Stomach (tissue), 9 donors: ENCODE measurements around the gene SPACA7. TPM values are rescaled to one million over a fixed set of nuclear protein-coding genes. Genes with fewer than 3 reads are reported as not detected.

Experiments
- DNase-seq, 2 donors: peaks; one replicate each; pipeline versions ENCODE4 v3.0.0 to v3.0.0-alpha.2; 2013 to 2019
- H3K27ac ChIP-seq, 5 donors: fragments of 200-600 bp in 4 of 5; sonication (generic) in 4 of 5; one replicate each; pipeline ENCODE4 v1.5.1; 2013 to 2019; ENCODE audit warnings: mild to moderate bottlenecking in 1 of 5, moderate library complexity in 1 of 5
- H3K27me3 ChIP-seq, 3 donors: fragments of 200-600 bp; sonication (generic); one replicate each; pipeline ENCODE4 v1.5.1; 2017 to 2019; ENCODE audit warnings: mixed run types in 1 of 3
- H3K36me3 ChIP-seq, 4 donors: fragments of 200-600 bp; sonication (generic); 1 replicate in 3 of 4; 2 replicates in 1 of 4; pipeline ENCODE4 v1.5.1; 2016 to 2019
- H3K4me1 ChIP-seq, 4 donors: fragments of 200-600 bp; sonication (generic); one replicate each; pipeline ENCODE4 v1.5.1; 2016 to 2019
- H3K4me3 ChIP-seq, 4 donors: fragments of 200-600 bp; sonication (generic) in 3 of 4; one replicate each; pipeline ENCODE4 v1.5.1; 2016 to 2019; ENCODE audit warnings: mild to moderate bottlenecking in 1 of 4
- H3K9me3 ChIP-seq, 4 donors: fragments of 200-600 bp; sonication (generic); one replicate each; pipeline ENCODE4 v1.5.1; 2016 to 2019
- CTCF ChIP-seq, 7 experiments: fragments of 450-650 bp in 4 of 7; fragments of 200-600 bp in 3 of 7; sonication (generic) in 3 of 7; IDR thresholded peaks; one replicate each; pipeline ENCODE4 v1.5.1; 2016 to 2019; ENCODE audit warnings: antibody characterized with exemption in 7 of 7, control low read depth in 2 of 7, mild to moderate bottlenecking in 1 of 7
- EP300 ChIP-seq: sonication (generic); formaldehyde crosslinking; IDR thresholded peaks from one replicate; pipeline ENCODE4 v1.6.1; 2017; ENCODE audit warnings: antibody characterized with exemption
- POLR2A ChIP-seq, 4 donors: fragments of 450-650 bp; IDR thresholded peaks; one replicate each; pipeline ENCODE4 v1.6.1; 2016; ENCODE audit warnings: antibody characterized with exemption in 4 of 4, control low read depth in 2 of 4, mild to moderate bottlenecking in 1 of 4, moderate library complexity in 1 of 4
- POLR2AphosphoS5 ChIP-seq, 3 donors: sonication (generic); formaldehyde crosslinking; IDR thresholded peaks; one replicate each; pipeline ENCODE4 v1.6.1; 2016; ENCODE audit warnings: antibody characterized with exemption in 3 of 3
- WGBS, 5 donors: extraction: QIAGEN DNeasy Blood & Tissue Kit in 3 of 5; methylation state at CpG; one replicate each; pipeline versions ENCODE4 v1.1.5 to v1.1.7; 2013 to 2018; 5-methylcytosine and 5-hydroxymethylcytosine counted together
- intact Hi-C: fragments of 100-400 bp; cut with DNase I; formaldehyde crosslinking; loops from one replicate; pipeline ENCODE4 v1.15.1; 2023; ENCODE audit warnings: low total_unique reads
- polyA plus RNA-seq, 3 donors: library from polyadenylated mRNA; stranded (reverse); fragments of 200-250 nt; gene quantifications; one replicate each; pipeline ENCODE4 v1.2.3, GENCODE V29; 2013
- total RNA-seq, 5 donors: library from RNA; depleted of rRNA; stranded (reverse); fragments of >200 nt; gene quantifications; one replicate each; pipeline versions ENCODE4 v1.1.0 to v1.2.3, GENCODE V29; 2014 to 2016
- donor health status: healthy with polysubstance abuse.
- donor health status: Bipolar disorder and iron deficiency.
- donor health status: healthy.

The SPACA7 gene
- total and polyA plus RNA-seq, 8 donors, result not detected

GRCh38 chr13:112468069-112468468, 91.9 kb downstream of the SPACA7 start:
- Histone ChIP-seq H3K9me3 (peaks cover 0 to 7% (median 0%) of the 10 kb centered on the region in 4 donors), H3K27ac (no peak overlapping the region), H3K27me3 (no peaks in the 10 kb centered on the region), H3K36me3 (no peaks in the 10 kb centered on the region), H3K4me1 (no peaks in the 10 kb centered on the region), H3K4me3 (no peak overlapping the region)
- no peak for DNase-seq
- TF ChIP-seq POLR2A (IDR thresholded peaks at IDR 0.05) (no peak), POLR2AphosphoS5 (IDR thresholded peaks at IDR 0.05) (no peak), CTCF (IDR thresholded peaks at IDR 0.05) (no peak), EP300 (no peak)
- 86 to 94% (median 91%) methylated on average over 10 of the region's 10 CpGs for WGBS, 5 donors
- intact Hi-C loops, result no loop called here

GRCh38 chr13:112469071-112469745, 93.1 kb downstream of the SPACA7 start:
- peaks cover 0 to 7% (median 0%) of the 10 kb centered on the region in 4 donors for H3K9me3 ChIP-seq
- TF ChIP-seq CTCF (IDR thresholded peaks at IDR 0.05), result no peak
- TF ChIP-seq EP300, result no peak
- TF ChIP-seq POLR2AphosphoS5 (IDR thresholded peaks at IDR 0.05), result no peak
- TF ChIP-seq POLR2A (IDR thresholded peaks at IDR 0.05), result no peak

GRCh38 chr13:112473818-112474217, 97.7 kb downstream of the SPACA7 start:
- Histone ChIP-seq H3K4me3 (no peak overlapping the region), H3K27me3 (no peaks in the 10 kb centered on the region), H3K9me3 (peaks cover 0 to 7% (median 0%) of the 10 kb centered on the region in 4 donors), H3K4me1 (no peaks in the 10 kb centered on the region), H3K27ac (no peak overlapping the region), H3K36me3 (no peaks in the 10 kb centered on the region)
- intact Hi-C loops, result no loop called here
- WGBS, 5 donors, result 60 to 85% (median 71%) methylated on average over 5 of the region's 5 CpGs
- no peak for TF ChIP-seq EP300
- no peak for TF ChIP-seq POLR2AphosphoS5 (IDR thresholded peaks at IDR 0.05)
- TF ChIP-seq POLR2A (IDR thresholded peaks at IDR 0.05), result no peak
- no peak for TF ChIP-seq CTCF (IDR thresholded peaks at IDR 0.05)
- no peak for DNase-seq

More at GRCh38 chr13:112469071-112469745, 93.1 kb downstream of the SPACA7 start:
- Histone ChIP-seq H3K4me1 (no peaks in the 10 kb centered on the region), H3K36me3 (no peaks in the 10 kb centered on the region), H3K4me3 (no peak overlapping the region), H3K27ac (no peak overlapping the region), H3K27me3 (no peaks in the 10 kb centered on the region)
- intact Hi-C loops, result no loop called here
- DNase-seq, result no peak
- WGBS, 5 donors, result 80 to 88% (median 86%) methylated on average over 13 to 14 of the region's 14 CpGs

- Histone ChIP-seq H3K36me3 (no peaks in the 10 kb centered on the region), H3K27ac (no peak overlapping the region), H3K27me3 (no peaks in the 10 kb centered on the region), H3K4me1 (no peaks in the 10 kb centered on the region), H3K9me3 (peaks cover 0 to 7% (median 0%) of the 10 kb centered on the region in 4 donors), H3K4me3 (no peak overlapping the region)
- WGBS, 5 donors, result 76 to 87% (median 83%) methylated on average over 8 of the region's 8 CpGs
- intact Hi-C loops, result no loop called here
- TF ChIP-seq POLR2AphosphoS5 (IDR thresholded peaks at IDR 0.05) (no peak), EP300 (no peak), CTCF (IDR thresholded peaks at IDR 0.05) (no peak), POLR2A (IDR thresholded peaks at IDR 0.05) (no peak)
- no peak for DNase-seq
Observed at GRCh38 chr13:112474869-112475268, 98.7 kb downstream of the SPACA7 start.
